Measurements from ENCODE around the gene PIGN. TPM values are rescaled to one million over a fixed set of nuclear protein-coding genes. Genes with fewer than 3 reads are reported as not detected.

PIGN gene
- polyA plus RNA-seq, 3 donors, result 4.1 to 14.7 (median 14.6) TPM

- Mint-ChIP-seq H3K9me3 (no peaks in the 10 kb centered on the region), H3K4me1 (peaks cover 32% of the 10 kb centered on the region), H3K27me3 (ENCODE audit: low read depth in 3 of 3) (no peaks in the 10 kb centered on the region), H3K27ac (no peak overlapping the region), H3K4me3 (no peak overlapping the region), H3K36me3 (peaks cover 0 to 6% of the 10 kb centered on the region in 2 donors)
- no peak overlapping the region for H3K4me2 ChIP-seq (replicated peaks; ENCODE audit: extremely low read depth, low read length, poor library complexity, severe bottlenecking)
- H2AFZ ChIP-seq (ENCODE audit: insufficient read depth, low read depth, low read length, poor library complexity, severe bottlenecking), result no peak overlapping the region
- DNase-seq, result peak; percentile 39 to 70 (median 56)
- no peak overlapping the region for H3K4me3 ChIP-seq (replicated peaks in 1 of 3; ENCODE audit: low read depth in 2 of 3, low read length in 3 of 3)
- 22% methylated on average over 1 of the region's 2 CpGs for WGBS (ENCODE audit: insufficient coverage)
- TF ChIP-seq CTCF (IDR thresholded peaks at IDR 0.05), result peak; percentile 100
- no peaks in the 10 kb centered on the region for H3K27me3 ChIP-seq (ENCODE audit: control insufficient read depth in 2 of 2, insufficient read depth in 2 of 2, low read length in 2 of 2)
- no peak overlapping the region for H3K9ac ChIP-seq (ENCODE audit: insufficient read depth, low read length, poor library complexity, severe bottlenecking)
- peaks cover 17 to 34% of the 10 kb centered on the region in 2 donors for H3K4me1 ChIP-seq (ENCODE audit: control insufficient read depth in 1 of 2, insufficient read depth in 2 of 2, low read length in 2 of 2)
- H3K36me3 ChIP-seq (replicated peaks in 1 of 2; ENCODE audit: control insufficient read depth in 1 of 2, insufficient read depth in 2 of 2, low read length in 2 of 2), result no peaks in the 10 kb centered on the region
- H3K27ac ChIP-seq (ENCODE audit: low read depth in 1 of 2, low read length in 2 of 2), result no peak overlapping the region
- intact Hi-C loops (cut with micrococcal nuclease), result loop anchor here (5.0 to 10.0 kb wide), 3 partner anchors 64 to 401 kb away; partner anchors contain the start of gene ZCCHC2 (in 1 of the 2)
- peaks cover 70% of the 10 kb centered on the region for H3K79me2 ChIP-seq (ENCODE audit: insufficient read depth, low read length)
- no peaks in the 10 kb centered on the region for H3K9me3 ChIP-seq (replicated peaks in 1 of 2; ENCODE audit: control insufficient read depth in 1 of 2, insufficient read depth in 1 of 2, low read length in 2 of 2)
- H4K20me1 ChIP-seq (ENCODE audit: insufficient read depth, low read length), result peaks cover 16% of the 10 kb centered on the region
Measured at GRCh38 chr18:62183578-62184195, 3.2 kb downstream of the PIGN start.

- Histone ChIP-seq H3K4me1 (ENCODE audit: control insufficient read depth in 1 of 2, insufficient read depth in 2 of 2, low read length in 2 of 2) (peaks cover 8 to 22% of the 10 kb centered on the region in 2 donors), H3K79me2 (ENCODE audit: insufficient read depth, low read length) (peaks cover 61% of the 10 kb centered on the region)
Measured at GRCh38 chr18:62182220-62182619, 4.6 kb downstream of the PIGN start.

More at GRCh38 chr18:62182220-62182619, 4.6 kb downstream of the PIGN start:
- Histone ChIP-seq H3K4me3 (replicated peaks in 1 of 3; ENCODE audit: low read depth in 2 of 3, low read length in 3 of 3) (no peak overlapping the region), H3K9ac (ENCODE audit: insufficient read depth, low read length, poor library complexity, severe bottlenecking) (no peak overlapping the region), H2AFZ (ENCODE audit: insufficient read depth, low read depth, low read length, poor library complexity, severe bottlenecking) (no peak overlapping the region), H3K4me2 (replicated peaks; ENCODE audit: extremely low read depth, low read length, poor library complexity, severe bottlenecking) (no peak overlapping the region), H3K9me3 (replicated peaks in 1 of 2; ENCODE audit: control insufficient read depth in 1 of 2, insufficient read depth in 1 of 2, low read length in 2 of 2) (no peaks in the 10 kb centered on the region), H3K27me3 (ENCODE audit: control insufficient read depth in 2 of 2, insufficient read depth in 2 of 2, low read length in 2 of 2) (no peaks in the 10 kb centered on the region), H3K36me3 (replicated peaks in 1 of 2; ENCODE audit: control insufficient read depth in 1 of 2, insufficient read depth in 2 of 2, low read length in 2 of 2) (no peaks in the 10 kb centered on the region), H3K27ac (ENCODE audit: low read depth in 1 of 2, low read length in 2 of 2) (no peak overlapping the region), H4K20me1 (ENCODE audit: insufficient read depth, low read length) (peaks cover 4% of the 10 kb centered on the region)
- H3K4me1 Mint-ChIP-seq, result peaks cover 24% of the 10 kb centered on the region
- no peak overlapping the region for H3K27ac Mint-ChIP-seq
- DNase-seq, result no peak
- WGBS (ENCODE audit: insufficient coverage), result 50% methylated on average over 2 of the region's 3 CpGs
- intact Hi-C loops (cut with micrococcal nuclease), result loop anchor here (5.0 to 10.0 kb wide), 3 partner anchors 65 to 403 kb away; partner anchors contain the start of gene ZCCHC2 (in 1 of the 2)
- H3K4me3 Mint-ChIP-seq, result no peak overlapping the region
- H3K9me3 Mint-ChIP-seq, result no peaks in the 10 kb centered on the region
- no peaks in the 10 kb centered on the region for H3K27me3 Mint-ChIP-seq (ENCODE audit: low read depth in 3 of 3)
- TF ChIP-seq CTCF (IDR thresholded peaks at IDR 0.05), result no peak
- H3K36me3 Mint-ChIP-seq, result peaks cover 0 to 11% of the 10 kb centered on the region in 2 donors

All from CD14-positive monocyte (primary cell).